HG03025 (cell line): Measurements from ENCODE around the gene ROR2.

Experiments
- ATAC-seq: cut with Tn5 transposase; IDR thresholded peaks from one replicate; pipeline ENCODE4 v1.9.1; 2021; ENCODE audit warnings: mild to moderate bottlenecking, moderate library complexity; ENCODE audit not compliant: unreplicated experiment, low FRiP score

ROR2 gene

GRCh38 chr9:91824151-91824550, 125.9 kb downstream of the ROR2 start:
- ATAC-seq = no peak

GRCh38 chr9:91820949-91821880, 128.8 kb downstream of the ROR2 start:
- no peak for ATAC-seq

DNA sequence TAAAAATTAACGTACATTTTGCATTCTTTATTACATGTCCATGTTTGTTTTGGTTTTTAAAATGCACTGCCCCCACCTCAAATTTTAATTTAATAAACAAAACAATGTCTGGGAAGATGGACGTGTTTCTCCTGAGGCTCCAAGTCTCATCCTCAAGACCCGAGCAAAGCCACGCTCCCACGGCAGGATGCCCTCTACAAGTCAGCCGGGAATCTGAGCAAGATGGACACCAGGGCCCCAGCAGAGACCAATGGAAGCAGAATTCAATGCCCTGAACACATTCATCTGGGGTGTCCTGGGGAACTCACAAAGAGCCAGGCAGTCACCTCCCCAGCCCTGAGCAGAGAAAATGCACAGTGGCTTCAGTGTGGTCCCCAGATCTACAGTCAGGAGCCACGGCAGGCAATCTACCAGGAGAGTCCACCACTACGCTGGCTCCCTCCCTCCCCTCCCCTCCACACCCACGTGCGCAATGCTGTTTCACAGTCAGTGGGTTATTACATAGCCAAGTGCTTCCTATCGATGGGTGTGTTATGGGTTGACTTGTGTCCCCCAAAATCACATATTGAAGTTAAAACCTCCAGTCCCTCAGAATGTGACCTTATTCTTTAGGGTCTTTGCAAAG, 129.8 kb downstream of the ROR2 start:
- ATAC-seq = no peak

GRCh38 chr9:91818647-91819403, 131.2 kb downstream of the ROR2 start:
- ATAC-seq = no peak

DNA sequence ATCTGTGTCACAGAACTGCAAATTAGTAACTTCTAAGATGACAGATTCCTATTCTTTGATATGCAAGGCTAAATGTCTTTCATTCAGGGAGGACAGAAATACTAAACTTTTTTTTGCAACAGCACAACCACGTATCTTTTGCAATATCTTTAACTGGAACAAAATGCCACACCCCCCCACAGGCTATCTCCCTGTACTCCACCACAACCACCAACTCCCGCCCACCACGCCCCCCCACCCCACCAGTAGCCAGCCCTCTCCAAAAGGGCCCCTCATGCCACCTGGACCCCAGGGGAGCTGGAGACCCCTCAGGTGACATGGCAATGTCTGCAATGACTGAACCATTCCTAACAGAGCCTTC, 131.8 kb downstream of the ROR2 start:
- ATAC-seq = no peak

GRCh38 chr9:91817493-91818224, 132.4 kb downstream of the ROR2 start:
- no peak for ATAC-seq

DNA sequence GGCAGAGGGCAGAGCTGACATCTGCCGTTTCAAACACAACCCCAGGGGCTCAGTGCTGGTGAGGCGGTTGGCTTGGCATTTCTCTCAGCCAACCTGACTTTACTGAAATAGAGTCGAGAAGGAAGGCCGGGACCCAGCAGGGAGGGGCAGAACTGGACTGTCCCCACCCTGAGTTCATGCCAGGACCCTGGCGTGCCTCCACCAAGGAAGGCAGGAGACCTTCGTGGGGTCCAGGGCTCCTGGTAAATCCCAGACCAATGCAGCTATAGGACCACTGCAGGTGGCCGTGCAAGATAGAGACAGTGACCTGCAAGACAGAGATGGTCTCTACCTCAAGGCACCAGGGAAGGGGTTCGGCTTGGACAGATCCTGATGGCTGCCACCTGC, 132.9 kb downstream of the ROR2 start:
- no peak for ATAC-seq

DNA sequence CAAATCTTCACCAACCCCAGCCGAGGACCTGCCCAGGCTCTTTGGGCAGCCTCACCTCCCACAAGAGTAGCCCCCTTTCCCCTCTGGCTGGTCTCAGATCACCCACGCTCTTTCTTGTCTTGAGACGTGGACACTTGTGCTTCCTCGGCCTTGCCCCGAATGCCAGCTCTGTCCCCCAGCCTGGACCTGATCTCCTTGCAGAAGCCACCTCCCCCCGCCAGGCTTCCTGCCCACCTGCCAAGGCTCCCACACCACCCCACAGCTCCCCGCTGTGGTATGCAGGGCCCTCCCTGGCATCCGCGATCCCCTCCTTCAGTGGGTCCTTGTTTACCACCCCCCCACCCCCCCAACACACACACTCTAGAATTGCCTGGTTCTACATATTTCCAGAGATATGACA, 133.7 kb downstream of the ROR2 start:
- no peak for ATAC-seq

- no peak for ATAC-seq
Measured at GRCh38 chr9:91815896-91816295, 134.1 kb downstream of the ROR2 start.

DNA sequence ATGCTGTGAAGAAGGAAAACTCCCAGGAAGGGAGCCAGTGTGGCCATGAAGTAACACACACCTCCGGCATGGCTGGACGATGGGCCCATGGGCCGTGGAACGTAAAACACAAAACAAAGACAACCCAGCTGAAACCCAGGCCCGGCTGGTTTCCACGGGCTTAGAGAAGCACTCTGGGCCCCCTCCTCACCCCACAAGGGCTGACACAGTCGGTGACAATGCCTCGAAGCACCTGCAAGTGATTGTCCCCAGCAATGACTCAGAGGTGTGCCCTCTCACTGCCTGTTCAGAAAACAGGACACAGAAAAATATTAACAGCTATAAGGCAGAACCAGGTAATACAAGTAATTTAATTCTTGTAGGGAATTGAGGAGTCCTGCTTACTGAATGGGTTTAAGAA, 135.3 kb downstream of the ROR2 start:
- ATAC-seq = no peak

DNA sequence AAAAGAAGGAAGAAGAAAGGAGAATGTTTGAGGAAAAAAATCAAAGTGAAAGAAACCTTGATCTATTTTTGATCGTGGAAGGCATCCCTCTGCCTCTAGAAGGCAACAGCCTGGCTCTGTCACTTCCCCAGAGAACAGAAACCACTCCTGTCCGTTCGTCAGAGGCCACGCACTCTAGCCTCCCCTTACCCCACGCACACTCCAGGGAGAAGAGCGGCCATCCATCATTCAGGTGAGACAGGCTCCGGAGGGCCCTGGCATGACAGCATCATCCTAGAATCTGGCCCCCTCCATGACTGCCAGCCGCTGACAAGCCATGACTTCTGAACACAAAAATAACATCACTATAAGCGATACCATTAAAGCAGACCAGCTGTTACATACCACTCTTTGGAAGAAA, 135.8 kb downstream of the ROR2 start:
- ATAC-seq = no peak

DNA sequence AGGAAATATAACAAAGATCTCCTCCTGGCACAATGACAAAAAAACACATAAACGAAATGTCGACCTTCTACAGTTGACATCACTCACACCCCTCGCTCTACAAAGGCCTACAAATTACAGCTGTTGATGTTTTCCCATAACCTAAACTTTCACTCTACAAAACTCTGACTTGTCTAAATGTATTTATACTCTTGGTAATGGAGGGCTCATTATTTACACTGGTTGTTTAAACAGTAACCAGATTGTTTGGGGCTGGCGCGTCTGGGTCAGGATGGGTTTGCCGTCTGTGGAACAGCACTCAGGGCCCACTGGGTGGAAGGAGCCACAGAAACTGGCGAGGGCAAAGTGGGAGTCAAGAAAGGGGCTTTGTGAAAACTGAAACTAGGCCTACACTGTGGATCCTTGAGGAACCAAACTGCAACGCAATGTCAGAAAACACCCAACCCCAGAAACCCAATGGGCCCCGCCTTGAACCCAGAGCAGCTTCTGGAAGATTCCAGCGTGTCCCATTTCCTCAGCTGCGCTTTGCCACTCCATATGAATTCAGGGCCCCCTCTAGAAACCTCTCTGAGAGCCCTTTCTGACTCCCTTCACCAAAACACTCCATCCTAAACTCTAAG, 136.7 kb downstream of the ROR2 start:
- no peak for ATAC-seq

DNA sequence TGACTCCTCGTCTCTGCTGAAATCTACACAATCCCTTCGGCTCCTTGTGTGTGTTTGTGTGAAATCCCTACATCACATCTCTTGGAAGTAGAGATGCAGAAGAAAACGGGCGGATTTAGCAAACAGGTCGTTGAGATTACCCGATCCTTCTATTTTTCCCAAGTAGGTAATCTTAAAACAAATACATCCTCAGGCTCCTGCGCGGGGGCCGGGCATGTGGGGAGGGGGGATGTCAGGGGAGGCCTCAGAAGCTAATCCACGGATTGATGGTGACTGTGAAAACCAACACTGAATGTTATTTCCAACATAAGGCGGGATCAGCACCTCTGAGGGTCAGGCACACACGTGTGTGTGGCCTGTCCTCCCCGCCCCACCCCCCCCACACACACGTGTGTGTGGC, 137.8 kb downstream of the ROR2 start:
- ATAC-seq = no peak

- ATAC-seq = no peak
Measured at GRCh38 chr9:91811024-91811909, 138.8 kb downstream of the ROR2 start.

DNA sequence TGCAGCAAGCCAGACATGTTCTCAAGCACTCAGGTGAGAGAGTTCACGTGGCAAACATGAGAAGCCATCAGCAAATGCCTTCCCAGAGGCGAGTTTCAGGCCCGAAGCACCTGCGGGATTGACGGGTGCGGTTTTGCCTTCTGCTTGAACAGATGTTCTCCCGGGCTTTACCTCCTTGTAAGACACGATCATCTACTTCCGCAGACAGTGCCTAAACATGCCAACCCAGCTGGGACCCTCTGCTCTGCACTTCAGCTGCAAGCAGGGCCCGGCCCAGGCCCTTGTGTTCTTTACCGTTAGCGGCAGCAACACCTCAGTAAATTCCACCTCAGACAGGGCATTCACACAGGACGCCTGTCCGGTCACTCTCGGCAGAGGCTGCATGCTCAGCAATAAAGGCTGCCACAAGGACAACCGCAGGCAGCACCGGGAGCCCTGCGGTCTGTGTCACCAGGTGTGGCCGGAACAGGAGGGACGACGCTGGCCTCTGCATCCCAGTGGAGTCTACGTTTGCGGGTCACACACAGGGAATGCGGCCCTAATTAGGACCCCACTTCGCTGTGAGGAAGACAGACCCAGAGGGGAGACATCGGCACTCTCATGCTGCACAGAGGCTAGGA, 139.6 kb downstream of the ROR2 start:
- ATAC-seq = no peak

- ATAC-seq = no peak
Measured at GRCh38 chr9:91809581-91810285, 140.3 kb downstream of the ROR2 start.

GRCh38 chr9:91807643-91808246, 142.3 kb downstream of the ROR2 start:
- no peak for ATAC-seq

DNA sequence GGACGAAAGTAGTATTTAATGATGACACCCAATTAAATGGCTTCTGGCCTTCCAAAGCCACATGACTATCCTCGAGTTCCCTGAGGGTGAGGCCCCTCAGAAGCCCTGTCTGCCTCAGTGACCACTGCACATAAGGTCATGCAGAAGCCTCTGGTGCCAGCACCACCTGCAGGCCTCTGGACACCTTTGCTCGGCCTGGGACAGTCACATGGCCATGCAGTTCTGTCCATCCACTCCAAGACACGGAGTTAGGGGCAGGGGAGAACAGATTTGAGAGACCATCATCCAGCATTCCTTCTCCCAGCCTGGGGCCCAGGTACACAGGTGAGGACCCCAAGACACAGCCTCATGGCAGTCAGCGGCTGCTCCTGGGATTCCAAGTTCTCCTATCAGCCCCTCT, 145.0 kb downstream of the ROR2 start:
- no peak for ATAC-seq
